ENCODE measurements around the gene MED20. TPM values are rescaled to one million over a fixed set of nuclear protein-coding genes. Genes with fewer than 3 reads are reported as not detected.

The MED20 gene
- total RNA-seq, 1 experiment from 2014 or later, result 26.4 TPM

DNA sequence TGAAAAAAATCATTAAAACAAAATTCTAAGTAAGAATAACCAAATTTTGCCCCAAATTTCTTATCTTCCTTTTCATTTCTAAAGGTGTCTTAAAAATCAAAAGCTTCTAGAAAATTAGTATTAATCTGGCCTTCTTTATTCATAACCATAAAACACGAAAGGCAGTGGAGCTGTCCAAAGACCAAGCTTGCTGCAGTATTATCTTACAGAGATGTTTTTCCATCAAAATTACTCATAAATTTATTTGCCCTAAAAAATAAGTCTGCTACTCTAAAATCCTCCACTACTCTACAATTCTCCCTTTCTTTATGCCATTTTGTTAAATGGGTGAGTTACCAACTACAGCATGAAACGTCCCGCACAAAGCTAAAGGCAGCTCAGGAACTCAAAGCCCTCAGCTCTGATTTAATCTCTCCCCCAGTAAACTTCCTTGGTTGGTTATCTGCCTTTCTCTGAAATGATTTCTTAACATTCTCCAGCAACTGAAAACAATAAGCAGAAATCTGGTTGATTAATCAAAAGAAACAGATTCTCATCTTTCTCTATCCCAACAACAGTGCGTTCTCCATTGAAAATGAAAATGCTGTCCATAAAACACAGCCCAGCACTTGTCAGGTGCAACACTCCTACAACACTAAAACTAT is 27.9 kb downstream of the MED20 start:
- RAD21 ChIA-PET (ENCODE audit: low non-redundant PET in 1 of 2, low total read pairs in 2 of 2, uncharacterized antibody in 2 of 2, unreplicated experiment in 2 of 2), result no interaction called here
- DNase-seq (ENCODE audit: low read depth, low spot score) (no peak), ATAC-seq (no peak)
- POLR2A ChIA-PET, result no interaction called here
- intact Hi-C loops (cut with micrococcal nuclease), result no loop called here
- CTCF ChIA-PET, result no interaction called here
- no peak overlapping the region for H3K4me3 ChIP-seq (replicated peaks in 1 of 2; ENCODE audit: low read depth in 1 of 2, low read length in 2 of 2)
- H3K79me2 ChIP-seq (ENCODE audit: insufficient read depth, low read length), result no peaks in the 10 kb centered on the region; the same call in 1 of the 2 replicates
- H2AFZ ChIP-seq (ENCODE audit: low read depth, low read length, poor library complexity, severe bottlenecking), result no peak overlapping the region
- no peaks in the 10 kb centered on the region for H4K20me1 ChIP-seq (ENCODE audit: insufficient read depth)
- no peaks in the 10 kb centered on the region; the same call in 1 of the 2 replicates for H3K27me3 ChIP-seq (ENCODE audit: insufficient read depth, low read length)
- no peaks in the 10 kb centered on the region for H3K36me3 ChIP-seq (ENCODE audit: control insufficient read depth in 1 of 2, insufficient read depth in 2 of 2, low read length in 2 of 2)
- no peak overlapping the region for H3K27ac ChIP-seq (ENCODE audit: low read depth, low read length)
- no peak overlapping the region for H3K9ac ChIP-seq (ENCODE audit: low read length)
- no peaks in the 10 kb centered on the region for H3K9me3 ChIP-seq (ENCODE audit: control insufficient read depth in 1 of 2, insufficient read depth in 1 of 2, low read depth in 1 of 2, low read length in 2 of 2)
- no peak overlapping the region for H3K4me2 ChIP-seq (ENCODE audit: low read length)
- peaks cover 9 to 15% of the 10 kb centered on the region in 2 experiments; a peak in 3 of 4 replicates for H3K4me1 ChIP-seq (ENCODE audit: control insufficient read depth in 1 of 2, insufficient read depth in 2 of 2, low read length in 2 of 2)
- BruUV-seq (replicated peaks), result no TSS peak
- H3K9me2 ChIP-seq (ENCODE audit: insufficient read depth), result no peaks in the 10 kb centered on the region
- TF ChIP-seq JUND (IDR thresholded peaks at IDR 0.05) (no peak), TCF7L2 (IDR thresholded peaks at IDR 0.05; ENCODE audit: borderline replicate concordance, extremely low read depth, insufficient read depth, insufficient read length) (no peak), SIN3A (IDR thresholded peaks at IDR 0.05; ENCODE audit: low read depth) (no peak), ELF1 (IDR thresholded peaks at IDR 0.05; ENCODE audit: borderline replicate concordance, low read depth) (no peak), ZNF274 (IDR thresholded peaks at IDR 0.05; ENCODE audit: low read depth, low read length) (no peak), SP1 (IDR thresholded peaks at IDR 0.05; ENCODE audit: low read depth) (no peak), ZFX (IDR thresholded peaks at IDR 0.05) (no peak), POLR2A (IDR thresholded peaks at IDR 0.05; ENCODE audit: borderline replicate concordance, extremely low read depth, insufficient read depth, insufficient read length) (no peak), CTCF (IDR thresholded peaks at IDR 0.05 in 2 of 3, conservative IDR thresholded peaks at IDR 0.05 in 1 of 3; ENCODE audit: borderline replicate concordance in 1 of 3, insufficient read depth in 1 of 3, low read depth in 2 of 3, low read length in 2 of 3) (no peak), CEBPB (IDR thresholded peaks at IDR 0.05; ENCODE audit: low read depth) (no peak)
- TF ChIP-seq, protein P1, sequence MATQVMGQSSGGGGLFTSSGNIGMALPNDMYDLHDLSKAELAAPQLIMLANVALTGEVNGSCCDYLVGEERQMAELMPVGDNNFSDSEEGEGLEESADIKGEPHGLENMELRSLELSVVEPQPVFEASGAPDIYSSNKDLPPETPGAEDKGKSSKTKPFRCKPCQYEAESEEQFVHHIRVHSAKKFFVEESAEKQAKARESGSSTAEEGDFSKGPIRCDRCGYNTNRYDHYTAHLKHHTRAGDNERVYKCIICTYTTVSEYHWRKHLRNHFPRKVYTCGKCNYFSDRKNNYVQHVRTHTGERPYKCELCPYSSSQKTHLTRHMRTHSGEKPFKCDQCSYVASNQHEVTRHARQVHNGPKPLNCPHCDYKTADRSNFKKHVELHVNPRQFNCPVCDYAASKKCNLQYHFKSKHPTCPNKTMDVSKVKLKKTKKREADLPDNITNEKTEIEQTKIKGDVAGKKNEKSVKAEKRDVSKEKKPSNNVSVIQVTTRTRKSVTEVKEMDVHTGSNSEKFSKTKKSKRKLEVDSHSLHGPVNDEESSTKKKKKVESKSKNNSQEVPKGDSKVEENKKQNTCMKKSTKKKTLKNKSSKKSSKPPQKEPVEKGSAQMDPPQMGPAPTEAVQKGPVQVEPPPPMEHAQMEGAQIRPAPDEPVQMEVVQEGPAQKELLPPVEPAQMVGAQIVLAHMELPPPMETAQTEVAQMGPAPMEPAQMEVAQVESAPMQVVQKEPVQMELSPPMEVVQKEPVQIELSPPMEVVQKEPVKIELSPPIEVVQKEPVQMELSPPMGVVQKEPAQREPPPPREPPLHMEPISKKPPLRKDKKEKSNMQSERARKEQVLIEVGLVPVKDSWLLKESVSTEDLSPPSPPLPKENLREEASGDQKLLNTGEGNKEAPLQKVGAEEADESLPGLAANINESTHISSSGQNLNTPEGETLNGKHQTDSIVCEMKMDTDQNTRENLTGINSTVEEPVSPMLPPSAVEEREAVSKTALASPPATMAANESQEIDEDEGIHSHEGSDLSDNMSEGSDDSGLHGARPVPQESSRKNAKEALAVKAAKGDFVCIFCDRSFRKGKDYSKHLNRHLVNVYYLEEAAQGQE (IDR thresholded peaks at IDR 0.05; ENCODE audit: low read depth), result no peak
